Gastrocnemius medialis (tissue), 4 donors: Measurements from ENCODE around the gene CIART. TPM values are rescaled to one million over a fixed set of nuclear protein-coding genes. Genes with fewer than 3 reads are reported as not detected.

ENCODE experiments used
- ATAC-seq, 2 donors: fragments of 150-250 bp; one replicate each; pipeline ENCODE4 v1.9.1; 2016
- DNase-seq, 2 donors: peaks; one replicate each; pipeline ENCODE4 v3.0.0-alpha.2; 2019
- H3K27ac ChIP-seq, 4 donors: fragments of 200-600 bp; sonication (generic); 1 replicate in 1 of 4; 2 replicates in 3 of 4; pipeline ENCODE4 v1.5.1; 2016 to 2018; ENCODE audit warnings: mild to moderate bottlenecking in 2 of 4, moderate library complexity in 1 of 4
- H3K27me3 ChIP-seq, 3 donors: fragments of 200-600 bp; sonication (generic) in 2 of 3; 1 replicate in 1 of 3; 2 replicates in 2 of 3; pipeline versions ENCODE4 v1.5.1 to v1.6.0; 2016 to 2019; ENCODE audit warnings: mild to moderate bottlenecking in 1 of 3, moderate library complexity in 1 of 3
- H3K36me3 ChIP-seq, 2 donors: fragments of 200-600 bp; sonication (generic) in 1 of 2; one replicate each; pipeline ENCODE4 v1.5.1; 2017 to 2018
- H3K4me1 ChIP-seq, 2 donors: fragments of 200-600 bp; sonication (generic) in 1 of 2; one replicate each; pipeline ENCODE4 v1.5.1; 2016 to 2017; ENCODE audit warnings: mild to moderate bottlenecking in 2 of 2
- H3K4me3 ChIP-seq, 4 donors: fragments of 200-600 bp; sonication (generic) in 3 of 4; 1 replicate in 1 of 4; 2 replicates in 3 of 4; pipeline ENCODE4 v1.5.1; 2016 to 2019; ENCODE audit warnings: mild to moderate bottlenecking in 2 of 4
- H3K9me3 ChIP-seq, 3 donors: fragments of 200-600 bp; sonication (generic) in 2 of 3; 1 replicate in 1 of 3; 2 replicates in 2 of 3; pipeline ENCODE4 v1.5.1; 2016 to 2019
- CTCF ChIP-seq, 5 experiments: fragments of 450-650 bp in 3 of 5; fragments of 200-600 bp in 2 of 5; sonication (generic) in 2 of 5; IDR thresholded peaks in 4 of 5; conservative IDR thresholded peaks in 1 of 5; 1 replicate in 4 of 5; 2 replicates in 1 of 5; pipeline ENCODE4 v1.5.1; 2016 to 2019; ENCODE audit warnings: antibody characterized with exemption in 5 of 5, mild to moderate bottlenecking in 3 of 5, moderate library complexity in 3 of 5
- POLR2A ChIP-seq, 2 donors: fragments of 450-650 bp; IDR thresholded peaks; one replicate each; pipeline ENCODE4 v1.6.1; 2017; ENCODE audit warnings: antibody characterized with exemption in 2 of 2, mild to moderate bottlenecking in 2 of 2, moderate library complexity in 2 of 2
- in situ Hi-C, 4 donors: fragments of 200-750 bp; cut with MboI; loops; one replicate each; pipeline versions ENCODE4 v1.15.0 to v1.8.0; 2017; ENCODE audit warnings: low sequenced_read_pairs in 4 of 4
- intact Hi-C: fragments of 100-400 bp; cut with DNase I; formaldehyde crosslinking; loops from one replicate; pipeline ENCODE4 v1.15.1; 2023; ENCODE audit warnings: low total_unique reads
- total RNA-seq, 4 donors: library from RNA; depleted of rRNA; stranded (reverse); fragments of >200 nt; gene quantifications; one replicate each; pipeline versions ENCODE4 v1.1.0 to v1.2.3, GENCODE V29; 2016

CIART gene
- total RNA-seq, 4 donors from 2014 or later, result 8.2 to 15.8 (median 11.7) TPM

GRCh38 chr1:150237746-150238145 lies 44.6 kb upstream of the CIART start:
- ATAC-seq (no peak), DNase-seq (no peak)
- H3K4me3 ChIP-seq, result no peak overlapping the region
- H3K4me1 ChIP-seq, result peaks cover 4 to 13% of the 10 kb centered on the region in 2 donors
- intact Hi-C loops, result loop anchor here (2.0 to 5.0 kb wide), 2 partner anchors 17 to 125 kb away; partner anchors contain the start of gene RPRD2
- H3K9me3 ChIP-seq, result no peaks in the 10 kb centered on the region
- no peaks in the 10 kb centered on the region for H3K27me3 ChIP-seq
- no peaks in the 10 kb centered on the region for H3K36me3 ChIP-seq
- in situ Hi-C loops, result no loop called here
- TF ChIP-seq POLR2A (IDR thresholded peaks at IDR 0.05), result no peak
- TF ChIP-seq CTCF (IDR thresholded peaks at IDR 0.05 in 4 of 5, conservative IDR thresholded peaks at IDR 0.05 in 1 of 5), result no peak
- H3K27ac ChIP-seq, result no peak overlapping the region

- in situ Hi-C loops, result no loop called here
- Histone ChIP-seq H3K4me3 (no peak overlapping the region), H3K4me1 (no peaks in the 10 kb centered on the region), H3K9me3 (no peaks in the 10 kb centered on the region), H3K36me3 (no peaks in the 10 kb centered on the region), H3K27me3 (no peaks in the 10 kb centered on the region), H3K27ac (no peak overlapping the region)
- TF ChIP-seq POLR2A (IDR thresholded peaks at IDR 0.05), result no peak
- TF ChIP-seq CTCF (IDR thresholded peaks at IDR 0.05 in 4 of 5, conservative IDR thresholded peaks at IDR 0.05 in 1 of 5), result no peak
- ATAC-seq, result no peak
- intact Hi-C loops, result no loop called here
- no peak for DNase-seq
These were observed 39.4 kb upstream of the CIART start for GRCh38 chr1:150243003-150243402.

GRCh38 chr1:150249936-150250335 lies 32.4 kb upstream of the CIART start:
- no peak overlapping the region for H3K27ac ChIP-seq
- H3K4me3 ChIP-seq, result no peak overlapping the region
- no peaks in the 10 kb centered on the region for H3K27me3 ChIP-seq
- DNase-seq (no peak), ATAC-seq (no peak)
- intact Hi-C loops, result no loop called here
- H3K36me3 ChIP-seq, result no peaks in the 10 kb centered on the region
- in situ Hi-C loops, result no loop called here
- H3K4me1 ChIP-seq, result no peaks in the 10 kb centered on the region
- TF ChIP-seq POLR2A (IDR thresholded peaks at IDR 0.05), result no peak
- no peak for TF ChIP-seq CTCF (IDR thresholded peaks at IDR 0.05 in 4 of 5, conservative IDR thresholded peaks at IDR 0.05 in 1 of 5)
- no peaks in the 10 kb centered on the region for H3K9me3 ChIP-seq

- no peaks in the 10 kb centered on the region for H3K36me3 ChIP-seq
- in situ Hi-C loops (no loop called here), intact Hi-C loops (loop anchor here (1.0 to 2.0 kb wide), 3 partner anchors 13 to 67 kb away; partner anchors contain the start of gene APH1A)
- H3K27ac ChIP-seq, result peak overlapping the region; percentile 50 to 78 (median 72)
- no peaks in the 10 kb centered on the region for H3K9me3 ChIP-seq
- ATAC-seq (peak in 1 of 2 donors; percentile 4), DNase-seq (no peak)
- H3K4me1 ChIP-seq, result peaks cover 32 to 48% of the 10 kb centered on the region in 2 donors
- no peaks in the 10 kb centered on the region for H3K27me3 ChIP-seq
- TF ChIP-seq CTCF (IDR thresholded peaks at IDR 0.05 in 4 of 5, conservative IDR thresholded peaks at IDR 0.05 in 1 of 5) (no peak), POLR2A (IDR thresholded peaks at IDR 0.05) (no peak)
- peak overlapping the region in 3 of 4 donors; percentile 4 to 44 (median 42) for H3K4me3 ChIP-seq
These were observed 26.2 kb upstream of the CIART start for GRCh38 chr1:150256198-150256553.
